ENCODE data around the gene RTN3. TPM values are rescaled to one million over a fixed set of nuclear protein-coding genes. Genes with fewer than 3 reads are reported as not detected.

Gene RTN3
- total RNA-seq, 2 donors from 2014 or later, result 64.4 to 96.3 TPM

DNA sequence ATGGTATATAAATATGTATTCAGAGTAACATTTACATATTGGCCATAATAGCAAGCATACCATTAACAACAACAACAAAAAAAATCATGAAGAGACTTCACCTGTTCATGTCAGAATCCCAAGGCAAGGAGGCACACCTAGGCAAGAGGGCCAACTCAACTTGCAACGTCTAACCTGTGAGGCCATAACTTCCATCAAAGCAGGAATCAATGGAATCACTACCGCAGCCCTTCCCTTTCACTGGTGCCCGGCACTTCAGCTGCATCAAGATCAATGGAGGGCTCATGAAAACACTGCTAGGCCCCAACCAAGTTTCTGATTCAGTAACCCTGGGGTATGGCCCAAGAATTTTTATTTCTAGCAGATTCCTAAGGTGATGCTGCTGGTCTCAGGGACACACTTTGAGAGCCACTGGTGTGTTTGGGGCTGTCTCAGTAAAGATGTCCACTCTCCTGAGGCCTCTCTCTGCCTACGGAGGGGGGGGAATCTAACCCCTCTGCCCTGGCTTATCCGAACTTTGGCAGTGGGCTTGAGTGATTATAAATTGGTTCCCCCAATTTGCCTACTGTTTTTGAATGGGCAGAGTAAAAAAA is 79.3 kb downstream of the RTN3 start:
- peaks cover 0 to 33% of the 10 kb centered on the region in 2 donors for H3K4me1 ChIP-seq
- no peaks in the 10 kb centered on the region for H3K27me3 ChIP-seq
- peaks cover 13% of the 10 kb centered on the region for H3K36me3 ChIP-seq
- H3K4me3 ChIP-seq, result no peak overlapping the region
- H3K27ac ChIP-seq, result no peak overlapping the region
- no peak for TF ChIP-seq CTCF (IDR thresholded peaks at IDR 0.05)
- H3K9me3 ChIP-seq, result no peaks in the 10 kb centered on the region
- no peak for DNase-seq (ENCODE audit: low spot score)

- Histone ChIP-seq H3K36me3 (peaks cover 13% of the 10 kb centered on the region), H3K27me3 (no peaks in the 10 kb centered on the region), H3K4me1 (peaks cover 0 to 39% of the 10 kb centered on the region in 2 donors), H3K27ac (no peak overlapping the region), H3K4me3 (no peak overlapping the region), H3K9me3 (no peaks in the 10 kb centered on the region)
- no peak for TF ChIP-seq CTCF (IDR thresholded peaks at IDR 0.05)
- no peak for DNase-seq (ENCODE audit: low spot score)
Observed at GRCh38 chr11:63761188-63761587, 79.9 kb downstream of the RTN3 start.

DNA sequence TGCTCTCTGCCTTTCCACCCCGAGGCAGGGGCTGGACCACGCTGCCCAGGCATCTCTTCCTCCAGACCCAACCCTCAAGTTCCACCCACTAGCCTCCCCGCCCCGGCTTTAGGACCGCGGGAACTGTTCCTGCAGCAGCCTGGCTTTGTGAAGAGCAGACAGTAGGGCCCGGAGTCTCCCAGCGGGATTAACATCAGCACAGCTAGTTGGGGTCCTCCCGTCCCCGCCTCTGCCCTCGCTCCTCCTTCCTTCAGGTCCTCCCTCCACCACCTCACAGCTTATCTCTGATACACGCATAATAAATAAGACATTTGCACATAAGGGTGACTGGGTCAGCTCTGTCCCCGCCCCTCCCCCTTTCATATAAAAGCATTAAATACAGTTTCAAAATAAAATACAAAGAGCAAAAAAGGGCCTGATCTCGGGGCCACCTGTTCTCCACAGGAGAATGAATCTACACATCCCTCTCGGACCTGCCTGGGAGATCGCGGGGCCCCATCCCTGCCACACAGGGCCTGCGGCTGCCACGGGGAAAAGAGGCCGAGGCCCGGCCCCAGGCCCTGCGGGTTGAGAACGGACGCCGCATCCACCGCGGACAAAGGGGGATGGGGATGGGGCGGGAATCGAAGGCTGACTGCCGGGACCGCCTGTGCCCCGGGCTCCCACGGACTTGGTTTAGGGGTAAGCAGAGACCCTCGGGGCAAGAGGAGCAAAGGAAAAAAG is 80.8 kb downstream of the RTN3 start:
- H3K4me1 ChIP-seq, result peaks cover 0 to 48% of the 10 kb centered on the region in 2 donors
- H3K36me3 ChIP-seq, result peaks cover 8% of the 10 kb centered on the region
- no peak for TF ChIP-seq CTCF (IDR thresholded peaks at IDR 0.05)
- H3K27me3 ChIP-seq, result no peaks in the 10 kb centered on the region
- peak overlapping the region; percentile 66 to 73 for H3K27ac ChIP-seq
- DNase-seq (ENCODE audit: low spot score), result no peak
- peak overlapping the region; percentile 45 to 60 for H3K4me3 ChIP-seq
- H3K9me3 ChIP-seq, result no peaks in the 10 kb centered on the region

GRCh38 chr11:63762654-63763495 is 81.6 kb downstream of the RTN3 start:
- Histone ChIP-seq H3K27me3 (no peaks in the 10 kb centered on the region), H3K9me3 (no peaks in the 10 kb centered on the region), H3K4me3 (peak overlapping the region; percentile 45 to 60), H3K36me3 (peaks cover 5% of the 10 kb centered on the region), H3K27ac (peak overlapping the region; percentile 66 to 73), H3K4me1 (peaks cover 0 to 52% of the 10 kb centered on the region in 2 donors)
- TF ChIP-seq CTCF (IDR thresholded peaks at IDR 0.05), result peak in 1 of 2 donors; percentile 48
- no peak for DNase-seq (ENCODE audit: low spot score)

- Histone ChIP-seq H3K4me1 (peaks cover 0 to 52% of the 10 kb centered on the region in 2 donors), H3K4me3 (peak overlapping the region; percentile 45 to 60), H3K36me3 (peaks cover 2% of the 10 kb centered on the region), H3K27ac (peak overlapping the region; percentile 66 to 73), H3K9me3 (no peaks in the 10 kb centered on the region), H3K27me3 (no peaks in the 10 kb centered on the region)
- no peak for TF ChIP-seq CTCF (IDR thresholded peaks at IDR 0.05)
- no peak for DNase-seq (ENCODE audit: low spot score)
Observed at GRCh38 chr11:63763496-63764339, 82.4 kb downstream of the RTN3 start.
